BLaER1 treated with 17β-estradiol and CSF1 and Interleukin-3, amounts not matched to agents 10 nM and 100 nM (cell line): ENCODE data around the gene UBQLN3.

ENCODE experiments used
- H3K27ac ChIP-seq, 11 experiments: shearing (Covaris generic); formaldehyde crosslinking; 2 replicates each; pipeline ENCODE4 v1.8.1; 2022
- H3K27me3 ChIP-seq, 11 experiments: shearing (Covaris generic); formaldehyde crosslinking; 2 replicates each; pipeline ENCODE4 v1.8.1; 2022
- H3K36me3 ChIP-seq, 11 experiments: shearing (Covaris generic); formaldehyde crosslinking; 2 replicates each; pipeline ENCODE4 v1.8.1; 2022
- H3K4me1 ChIP-seq, 10 experiments: shearing (Covaris generic); formaldehyde crosslinking; 2 replicates each; pipeline ENCODE4 v1.8.1; 2022
- H3K4me2 ChIP-seq, 11 experiments: shearing (Covaris generic); formaldehyde crosslinking; 2 replicates each; pipeline ENCODE4 v1.8.1; 2022
- H3K4me3 ChIP-seq, 10 experiments: shearing (Covaris generic); formaldehyde crosslinking; 2 replicates each; pipeline ENCODE4 v1.8.1; 2022
- H3K9ac ChIP-seq, 11 experiments: shearing (Covaris generic); formaldehyde crosslinking; 2 replicates each; pipeline ENCODE4 v1.8.1; 2022
- H3K9me3 ChIP-seq, 11 experiments: shearing (Covaris generic); formaldehyde crosslinking; replicated peaks in 1 of 11; 2 replicates each; pipeline ENCODE4 v1.8.1; 2022
- H4K20me1 ChIP-seq, 11 experiments: shearing (Covaris generic); formaldehyde crosslinking; 2 replicates each; pipeline ENCODE4 v1.8.1; 2022
- Cebpa-rat ChIP-seq, 11 experiments: shearing (Covaris generic); IDR thresholded peaks; 2 replicates each; pipeline ENCODE4 v1.8.1; 2022

UBQLN3 gene

GRCh38 chr11:5486421-5486820 lies 23.3 kb downstream of the UBQLN3 start:
- H3K27ac ChIP-seq, result no peak overlapping the region
- H3K4me2 ChIP-seq, result no peak overlapping the region
- no peaks in the 10 kb centered on the region for H4K20me1 ChIP-seq
- H3K27me3 ChIP-seq, result no peaks in the 10 kb centered on the region
- no peak for TF ChIP-seq Cebpa-rat (IDR thresholded peaks at IDR 0.05)
- H3K4me1 ChIP-seq, result no peaks in the 10 kb centered on the region
- H3K36me3 ChIP-seq, result no peaks in the 10 kb centered on the region
- H3K9ac ChIP-seq, result no peak overlapping the region
- no peak overlapping the region for H3K4me3 ChIP-seq
- no peaks in the 10 kb centered on the region for H3K9me3 ChIP-seq

GRCh38 chr11:5486003-5486402 lies 23.8 kb downstream of the UBQLN3 start:
- Histone ChIP-seq H3K4me3 (no peak overlapping the region), H3K9ac (no peak overlapping the region), H3K27me3 (no peaks in the 10 kb centered on the region), H3K9me3 (no peaks in the 10 kb centered on the region), H3K36me3 (no peaks in the 10 kb centered on the region), H3K4me2 (no peak overlapping the region), H3K27ac (no peak overlapping the region), H4K20me1 (no peaks in the 10 kb centered on the region), H3K4me1 (no peaks in the 10 kb centered on the region)
- TF ChIP-seq Cebpa-rat (IDR thresholded peaks at IDR 0.05), result no peak

GRCh38 chr11:5476186-5476819 lies 33.5 kb downstream of the UBQLN3 start:
- Histone ChIP-seq H3K4me3 (no peak overlapping the region), H3K4me1 (no peaks in the 10 kb centered on the region), H3K4me2 (no peak overlapping the region), H3K36me3 (no peaks in the 10 kb centered on the region), H3K9ac (no peak overlapping the region), H3K27ac (no peak overlapping the region), H3K9me3 (no peaks in the 10 kb centered on the region), H4K20me1 (no peaks in the 10 kb centered on the region), H3K27me3 (no peaks in the 10 kb centered on the region)
- TF ChIP-seq Cebpa-rat (IDR thresholded peaks at IDR 0.05), result no peak

DNA sequence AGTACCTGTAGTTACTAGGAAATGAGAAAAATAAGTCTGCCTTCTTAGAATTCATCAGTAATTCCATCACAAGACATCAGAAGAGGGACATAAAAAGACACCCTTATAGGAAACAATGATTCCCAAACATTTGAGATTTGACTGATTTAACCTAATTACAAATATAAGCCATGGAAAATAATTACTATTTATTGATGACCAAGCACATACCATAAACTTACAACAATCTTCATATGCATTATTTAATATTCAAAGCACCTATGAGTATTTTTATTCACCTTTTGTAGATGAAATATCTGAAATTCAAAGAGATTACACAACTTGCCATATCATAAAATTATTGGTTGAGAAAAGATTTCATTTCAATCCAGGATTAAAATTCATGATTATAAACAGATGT lies 35.8 kb downstream of the UBQLN3 start:
- Histone ChIP-seq H3K36me3 (no peaks in the 10 kb centered on the region), H3K4me2 (no peak overlapping the region), H3K4me3 (no peak overlapping the region), H4K20me1 (no peaks in the 10 kb centered on the region), H3K9ac (no peak overlapping the region), H3K9me3 (no peaks in the 10 kb centered on the region), H3K27me3 (no peaks in the 10 kb centered on the region), H3K4me1 (peaks cover 0 to 9% (median 2%) of the 10 kb centered on the region in 10 experiments; a peak in 8 of 20 replicates), H3K27ac (no peak overlapping the region)
- TF ChIP-seq Cebpa-rat (IDR thresholded peaks at IDR 0.05), result no peak

DNA sequence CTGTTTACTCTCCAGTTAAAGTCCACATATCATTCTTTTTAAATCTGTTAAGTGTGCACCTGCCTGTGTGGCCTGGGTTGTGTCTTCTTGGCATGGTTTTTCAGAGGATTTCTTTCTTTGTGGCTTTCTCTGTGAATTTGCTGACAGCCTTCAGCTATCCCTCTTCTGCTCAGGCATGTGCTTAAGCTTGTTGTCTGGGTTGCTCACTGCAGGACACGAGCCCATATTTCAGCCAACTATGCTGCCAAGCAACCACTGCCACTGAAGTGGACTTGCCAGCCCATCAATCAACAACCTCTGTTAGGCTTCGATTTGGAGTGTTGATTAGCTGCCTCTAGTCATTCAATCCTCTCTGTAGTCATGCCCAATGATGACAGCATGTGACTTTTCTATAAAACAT lies 42.2 kb downstream of the UBQLN3 start:
- Histone ChIP-seq H3K9ac (no peak overlapping the region), H3K27ac (no peak overlapping the region), H3K36me3 (no peaks in the 10 kb centered on the region), H4K20me1 (no peaks in the 10 kb centered on the region), H3K27me3 (no peaks in the 10 kb centered on the region), H3K4me3 (no peak overlapping the region), H3K4me1 (peaks cover 0 to 13% (median 3%) of the 10 kb centered on the region in 10 experiments; a peak in 8 of 20 replicates), H3K4me2 (no peak overlapping the region), H3K9me3 (no peaks in the 10 kb centered on the region)
- no peak for TF ChIP-seq Cebpa-rat (IDR thresholded peaks at IDR 0.05)

- H3K9ac ChIP-seq, result no peak overlapping the region
- no peaks in the 10 kb centered on the region for H3K27me3 ChIP-seq
- no peak overlapping the region for H3K4me2 ChIP-seq
- H3K36me3 ChIP-seq, result no peaks in the 10 kb centered on the region
- no peak overlapping the region for H3K27ac ChIP-seq
- no peaks in the 10 kb centered on the region for H3K9me3 ChIP-seq
- H4K20me1 ChIP-seq, result no peaks in the 10 kb centered on the region
- no peaks in the 10 kb centered on the region for H3K4me1 ChIP-seq
- no peak overlapping the region for H3K4me3 ChIP-seq
- TF ChIP-seq Cebpa-rat (IDR thresholded peaks at IDR 0.05), result no peak
Observed at GRCh38 chr11:5460983-5461621, 48.7 kb downstream of the UBQLN3 start.
